Bronchial epithelial cell (primary cell): Measurements from ENCODE around the gene GSAP. TPM values are rescaled to one million over a fixed set of nuclear protein-coding genes. Genes with fewer than 3 reads are reported as not detected.

Source experiments
- DNase-seq: peaks from one replicate; pipeline ENCODE4 v3.0.0-alpha.2; 2010; ENCODE audit warnings: low read depth
- FAIRE-seq: peaks from 2 replicates; lab custom pipeline; 2011; peaks lifted over from hg19 to GRCh38; lab: Jason Lieb, UNC
- H3K27me3 ChIP-seq: 2 replicates; pipeline ENCODE4 v1.5.1; 2011; ENCODE audit warnings: low read length; ENCODE audit not compliant: control insufficient read depth, insufficient read depth
- H3K36me3 ChIP-seq: 2 replicates; pipeline ENCODE4 v1.5.1; 2011; ENCODE audit warnings: low read length; ENCODE audit not compliant: control insufficient read depth, insufficient read depth
- H3K4me3 ChIP-seq: 2 replicates; pipeline ENCODE4 v1.5.1; 2011; ENCODE audit warnings: mild to moderate bottlenecking, low read depth, low read length, control low read depth
- CTCF ChIP-seq: IDR thresholded peaks from 2 replicates; pipeline ENCODE4 v1.5.1; 2011; ENCODE audit warnings: mild to moderate bottlenecking, moderate library complexity, low read length, control low read depth, inconsistent platforms; ENCODE audit not compliant: insufficient read depth, severe bottlenecking
- total RNA-seq: library from RNA; depleted of rRNA; stranded (reverse); fragments of >200 nt; gene quantifications from 2 replicates; pipeline ENCODE4 v1.2.1, GENCODE V29; 2014

The GSAP gene
- total RNA-seq, 1 donor from 2014 or later = 10.3 TPM

GRCh38 chr7:77368974-77369373 lies 47.2 kb downstream of the GSAP start:
- no peak for FAIRE-seq
- no peak overlapping the region for H3K4me3 ChIP-seq
- TF ChIP-seq CTCF = no peak

GRCh38 chr7:77367976-77368375 lies 48.2 kb downstream of the GSAP start:
- no peaks in the 10 kb centered on the region for H3K36me3 ChIP-seq
- H3K4me3 ChIP-seq = no peak overlapping the region
- FAIRE-seq (no peak), DNase-seq (no peak)
- no peak for TF ChIP-seq CTCF
- no peaks in the 10 kb centered on the region for H3K27me3 ChIP-seq

More at GRCh38 chr7:77368974-77369373, 47.2 kb downstream of the GSAP start:
- Histone ChIP-seq H3K36me3 (no peaks in the 10 kb centered on the region), H3K27me3 (no peaks in the 10 kb centered on the region)
- DNase-seq = peak; percentile 34

- FAIRE-seq (no peak), DNase-seq (no peak)
- no peak for TF ChIP-seq CTCF
- Histone ChIP-seq H3K36me3 (no peaks in the 10 kb centered on the region), H3K4me3 (no peak overlapping the region), H3K27me3 (no peaks in the 10 kb centered on the region)
Observed at GRCh38 chr7:77362905-77363304, 53.2 kb downstream of the GSAP start.

- no peak for TF ChIP-seq CTCF
Observed at GRCh38 chr7:77360969-77361368, 55.2 kb downstream of the GSAP start.

GRCh38 chr7:77360104-77360503 lies 56.0 kb downstream of the GSAP start:
- no peak overlapping the region for H3K4me3 ChIP-seq
- no peak for DNase-seq
- no peaks in the 10 kb centered on the region for H3K27me3 ChIP-seq
- TF ChIP-seq CTCF = no peak
- no peak for FAIRE-seq
- no peaks in the 10 kb centered on the region for H3K36me3 ChIP-seq

More at GRCh38 chr7:77360969-77361368, 55.2 kb downstream of the GSAP start:
- FAIRE-seq (no peak), DNase-seq (no peak)
- Histone ChIP-seq H3K36me3 (no peaks in the 10 kb centered on the region), H3K4me3 (no peak overlapping the region), H3K27me3 (no peaks in the 10 kb centered on the region)

GRCh38 chr7:77359599-77359998 lies 56.5 kb downstream of the GSAP start:
- TF ChIP-seq CTCF = no peak
- H3K36me3 ChIP-seq = no peaks in the 10 kb centered on the region
- FAIRE-seq (no peak), DNase-seq (no peak)
- H3K27me3 ChIP-seq = no peaks in the 10 kb centered on the region
- no peak overlapping the region for H3K4me3 ChIP-seq
